Mucosa of stomach (tissue), 1 donor: ENCODE measurements around the gene PDE8B.
"Not testable (repeated sequence)": the region's sequence is repeated elsewhere in the genome, so short reads cannot be mapped to it uniquely, and the experiment has no call there.

ENCODE experiments used
- H3K27me3 ChIP-seq: one replicate; pipeline ENCODE4 v1.7.0; 2013; ENCODE audit warnings: mild to moderate bottlenecking, low read length; ENCODE audit not compliant: control insufficient read depth, insufficient read depth
- H3K36me3 ChIP-seq: one replicate; pipeline ENCODE4 v1.7.0; 2013; ENCODE audit warnings: low read length; ENCODE audit not compliant: control insufficient read depth, insufficient read depth
- H3K4me1 ChIP-seq: one replicate; pipeline ENCODE4 v1.7.0; 2013; ENCODE audit warnings: mild to moderate bottlenecking, low read length; ENCODE audit not compliant: control insufficient read depth, insufficient read depth
- H3K4me3 ChIP-seq: one replicate; pipeline ENCODE4 v1.7.0; 2013; ENCODE audit warnings: low read length
- H3K9ac ChIP-seq: one replicate; pipeline ENCODE4 v1.7.0; 2013; ENCODE audit warnings: mild to moderate bottlenecking, low read length, moderate library complexity
- H3K9me3 ChIP-seq: one replicate; pipeline ENCODE4 v1.7.0; 2013; ENCODE audit warnings: mild to moderate bottlenecking, low read length, moderate library complexity; ENCODE audit not compliant: control insufficient read depth
- donor health status: Pancreatic carcinoma.

The PDE8B gene

DNA sequence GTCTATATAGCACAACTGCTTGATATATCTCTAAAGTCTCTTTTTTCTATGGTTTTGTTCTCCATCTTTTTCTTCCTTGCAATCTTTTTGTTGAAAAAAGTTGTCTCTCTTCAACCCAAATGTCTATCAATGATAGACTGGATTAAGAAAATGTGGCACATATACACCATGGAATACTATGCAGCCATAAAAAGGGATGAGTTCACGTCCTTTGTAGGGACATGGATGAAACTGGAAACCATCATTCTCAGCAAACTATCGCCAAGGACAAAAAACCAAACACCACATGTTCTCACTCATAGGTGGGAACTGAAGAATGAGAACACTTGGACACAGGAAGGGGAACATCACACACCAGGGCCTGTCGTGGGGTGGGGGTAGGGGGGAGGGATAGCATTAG lies 258.4 kb downstream of the PDE8B start:
- not testable (repeated sequence) for H3K4me1 ChIP-seq, H3K9ac ChIP-seq, H3K36me3 ChIP-seq, H3K4me3 ChIP-seq, H3K9me3 ChIP-seq, H3K27me3 ChIP-seq

DNA sequence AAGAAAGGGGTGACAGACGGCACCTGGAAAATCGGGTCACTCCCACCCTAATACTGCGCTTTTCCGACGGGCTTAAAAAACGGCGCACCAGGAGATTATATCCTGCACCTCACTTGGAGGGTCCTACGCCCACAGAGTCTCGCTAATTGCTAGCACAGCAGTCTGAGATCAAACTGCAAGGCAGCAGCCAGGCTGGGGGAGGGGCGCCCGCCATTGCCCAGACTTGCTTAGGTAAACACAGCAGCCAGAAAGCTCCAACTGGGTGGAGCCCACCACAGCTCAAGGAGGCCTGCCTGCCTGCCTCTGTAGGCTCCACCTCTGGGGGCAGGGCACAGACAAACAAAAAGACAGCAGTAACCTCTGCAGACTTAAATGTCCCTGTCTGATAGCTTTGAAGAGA lies 264.6 kb downstream of the PDE8B start:
- not testable (repeated sequence) for H3K4me1 ChIP-seq, H3K9ac ChIP-seq, H3K27me3 ChIP-seq, H3K9me3 ChIP-seq, H3K36me3 ChIP-seq, H3K4me3 ChIP-seq
